Measurements from ENCODE around the gene MERTK. TPM values are rescaled to one million over a fixed set of nuclear protein-coding genes. Genes with fewer than 3 reads are reported as not detected.

MERTK gene
- total and polyA plus RNA-seq, 2 donors (not counting 1 experiment from before 2014, with no cell fraction given): 0.04 to 0.34 TPM

DNA sequence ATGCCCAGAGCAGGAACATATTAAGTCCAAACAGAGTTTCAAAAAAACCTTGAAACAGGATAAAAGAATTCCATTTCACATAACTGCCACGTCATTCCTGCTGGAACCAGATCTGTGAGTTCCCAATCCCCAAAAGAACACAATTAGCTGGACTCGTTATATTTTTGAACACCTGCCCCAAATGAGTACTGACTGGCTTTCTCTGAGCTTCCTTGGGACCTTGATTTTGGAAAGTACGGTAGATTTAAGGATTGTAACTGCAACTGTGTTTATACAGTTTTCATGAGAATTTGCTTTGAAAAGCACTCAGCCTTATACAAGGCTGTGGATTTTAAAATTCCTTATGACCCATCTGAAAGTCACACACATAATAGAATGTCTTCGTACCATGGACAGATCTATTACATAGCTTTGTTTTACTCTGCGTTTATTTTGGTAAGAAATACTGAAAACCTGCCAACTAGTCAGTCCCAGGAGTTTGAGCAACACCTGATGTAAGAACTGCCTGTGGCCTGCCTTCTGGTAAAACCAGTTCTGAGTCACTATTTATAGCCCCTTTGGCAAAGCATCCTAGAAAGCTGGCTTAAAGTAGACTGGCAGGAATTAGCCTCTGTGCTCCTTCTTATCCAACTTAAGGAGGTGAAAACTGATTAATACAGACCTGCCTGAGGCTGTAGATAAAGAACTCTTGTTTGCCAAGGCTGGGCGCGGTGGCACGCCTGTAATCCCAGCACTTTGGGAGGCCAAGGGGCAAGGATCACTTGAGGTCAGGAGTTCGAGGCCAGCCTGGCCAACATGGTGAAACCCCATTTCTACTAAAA is 48.1 kb downstream of the MERTK start:
- H3K27me3 ChIP-seq (replicated peaks in 1 of 4; ENCODE audit: control extremely low read depth in 1 of 4, control insufficient read depth in 3 of 4, insufficient read depth in 4 of 4, low read length in 3 of 4): peaks cover 0 to 11% (median 3%) of the 10 kb centered on the region in 4 experiments
- Mint-ChIP-seq H3K4me1 (no peaks in the 10 kb centered on the region), H3K27me3 (peaks cover 11% of the 10 kb centered on the region), H3K4me3 (no peak overlapping the region), H3K27ac (no peak overlapping the region), H3K9me3 (ENCODE audit: insufficient read depth) (no peaks in the 10 kb centered on the region)
- H3K9ac ChIP-seq (ENCODE audit: low read length): no peak overlapping the region
- H3K4me2 ChIP-seq (replicated peaks; ENCODE audit: low read depth, low read length, poor library complexity, severe bottlenecking): no peak overlapping the region
- POLR2A ChIA-PET: no interaction called here
- ATAC-seq (ENCODE audit: low read depth) (no peak), DNase-seq (no peak)
- H3K36me3 ChIP-seq (replicated peaks in 1 of 2; ENCODE audit: control extremely low read depth in 1 of 2, control insufficient read depth in 1 of 2, extremely low read depth in 1 of 2, insufficient read depth in 2 of 2, low read length in 1 of 2): no peaks in the 10 kb centered on the region
- WGBS (ENCODE audit: insufficient coverage): 93% methylated on average over 3 of the region's 9 CpGs
- H3K9me3 ChIP-seq (ENCODE audit: control extremely low read depth in 1 of 3, control insufficient read depth in 2 of 3, insufficient read depth in 1 of 3, low read length in 2 of 3): no peaks in the 10 kb centered on the region
- intact Hi-C loops (cut with micrococcal nuclease): no loop called here
- H2AFZ ChIP-seq (ENCODE audit: insufficient read depth, low read depth, low read length, poor library complexity, severe bottlenecking): no peak overlapping the region
- no peak overlapping the region for H3K4me3 ChIP-seq (ENCODE audit: control extremely low read depth in 1 of 5, extremely low read depth in 1 of 5, insufficient read depth in 1 of 5, low read depth in 2 of 5, low read length in 4 of 5)
- H3K79me2 ChIP-seq (ENCODE audit: control insufficient read depth, insufficient read depth, low read length): no peaks in the 10 kb centered on the region
- no peaks in the 10 kb centered on the region for H4K20me1 ChIP-seq (ENCODE audit: control insufficient read depth, insufficient read depth, low read length, poor library complexity, severe bottlenecking)
- no peaks in the 10 kb centered on the region for H3K4me1 ChIP-seq (ENCODE audit: control insufficient read depth in 2 of 2, insufficient read depth in 2 of 2, low read length in 2 of 2)
- CTCF ChIA-PET: no interaction called here
- TF ChIP-seq CTCF (IDR thresholded peaks at IDR 0.05) (no peak), EZH2 (IDR thresholded peaks at IDR 0.05; ENCODE audit: borderline replicate concordance, insufficient read depth, low read depth, low read length, poor library complexity, severe bottlenecking) (no peak)
- H3K27ac ChIP-seq (ENCODE audit: low read length in 2 of 2): no peak overlapping the region

GRCh38 chr2:111947219-111947618 is 48.8 kb downstream of the MERTK start:
- H3K4me1 ChIP-seq (ENCODE audit: control insufficient read depth in 2 of 2, insufficient read depth in 2 of 2, low read length in 2 of 2): no peaks in the 10 kb centered on the region
- intact Hi-C loops (cut with micrococcal nuclease): no loop called here
- H3K9me3 Mint-ChIP-seq (ENCODE audit: insufficient read depth): no peaks in the 10 kb centered on the region
- no peak overlapping the region for H3K9ac ChIP-seq (ENCODE audit: low read length)
- H3K27me3 Mint-ChIP-seq: peaks cover 5% of the 10 kb centered on the region
- WGBS (ENCODE audit: insufficient coverage): 95% methylated on average over 8 of the region's 11 CpGs
- H4K20me1 ChIP-seq (ENCODE audit: control insufficient read depth, insufficient read depth, low read length, poor library complexity, severe bottlenecking): no peaks in the 10 kb centered on the region
- H3K4me3 Mint-ChIP-seq: no peak overlapping the region
- no peak overlapping the region for H2AFZ ChIP-seq (ENCODE audit: insufficient read depth, low read depth, low read length, poor library complexity, severe bottlenecking)
- H3K4me3 ChIP-seq (ENCODE audit: control extremely low read depth in 1 of 5, extremely low read depth in 1 of 5, insufficient read depth in 1 of 5, low read depth in 2 of 5, low read length in 4 of 5): no peak overlapping the region
- H3K36me3 ChIP-seq (replicated peaks in 1 of 2; ENCODE audit: control extremely low read depth in 1 of 2, control insufficient read depth in 1 of 2, extremely low read depth in 1 of 2, insufficient read depth in 2 of 2, low read length in 1 of 2): no peaks in the 10 kb centered on the region
- no peaks in the 10 kb centered on the region for H3K79me2 ChIP-seq (ENCODE audit: control insufficient read depth, insufficient read depth, low read length)
- TF ChIP-seq CTCF (IDR thresholded peaks at IDR 0.05) (no peak), EZH2 (IDR thresholded peaks at IDR 0.05; ENCODE audit: borderline replicate concordance, insufficient read depth, low read depth, low read length, poor library complexity, severe bottlenecking) (no peak)
- no peak for DNase-seq
- no peak overlapping the region for H3K27ac ChIP-seq (ENCODE audit: low read length in 2 of 2)
- H3K27me3 ChIP-seq (replicated peaks in 1 of 4; ENCODE audit: control extremely low read depth in 1 of 4, control insufficient read depth in 3 of 4, insufficient read depth in 4 of 4, low read length in 3 of 4): peaks cover 0 to 6% (median 3%) of the 10 kb centered on the region in 4 experiments
- no peak overlapping the region for H3K4me2 ChIP-seq (replicated peaks; ENCODE audit: low read depth, low read length, poor library complexity, severe bottlenecking)
- CTCF ChIA-PET: no interaction called here
- no peaks in the 10 kb centered on the region for H3K9me3 ChIP-seq (ENCODE audit: control extremely low read depth in 1 of 3, control insufficient read depth in 2 of 3, insufficient read depth in 1 of 3, low read length in 2 of 3)
- ATAC-seq (ENCODE audit: low read depth): no peak
- POLR2A ChIA-PET: no interaction called here
- H3K27ac Mint-ChIP-seq: no peak overlapping the region
- no peaks in the 10 kb centered on the region for H3K4me1 Mint-ChIP-seq
